HepG2 (cell line): Measurements from ENCODE around the gene UNKL. TPM values are rescaled to one million over a fixed set of nuclear protein-coding genes. Genes with fewer than 3 reads are reported as not detected.

Experiments
- ATF7-NPFF ChIP-seq: sonication (generic); formaldehyde crosslinking; IDR thresholded peaks from 2 replicates; pipeline ENCODE4 v1.8.1; 2023; ENCODE audit warnings: mild to moderate bottlenecking, low read depth, missing genetic modification reagents, moderate library complexity
- NFYB ChIP-seq: sonication (generic); formaldehyde crosslinking; IDR thresholded peaks from 2 replicates; pipeline ENCODE4 v1.4.0; 2020; ENCODE audit warnings: missing genetic modification reagents
- RBAK ChIP-seq: sonication (generic); formaldehyde crosslinking; IDR thresholded peaks from 2 replicates; pipeline ENCODE4 v1.5.1; 2020; ENCODE audit warnings: mild to moderate bottlenecking, missing genetic modification reagents
- RBM39 ChIP-seq: fragments of 200-400 bp; formaldehyde crosslinking; IDR thresholded peaks from one replicate; pipeline ENCODE4 v1.6.1; 2018; ENCODE audit warnings: antibody characterized with exemption, mild to moderate bottlenecking, low read depth, low read length; ENCODE audit not compliant: poor library complexity, severe bottlenecking
- polyA plus RNA-seq, 8 experiments: library from polyadenylated mRNA; depleted of rRNA in 3 of 8; stranded (reverse) in 7 of 8; unstranded in 1 of 8; fragments of >200 nt; fragmentation: Illumina TruSeq in 4 of 8; extraction: Trizol in 4 of 8; gene quantifications; 2 replicates each; pipeline versions ENCODE4 v1.2.1 to v1.2.3, GENCODE V29; 2011 to 2016; ENCODE audit warnings: low read depth in 4 of 8, missing spikeins in 1 of 8, mixed read lengths in 1 of 8; ENCODE audit not compliant: insufficient read depth in 1 of 8
- total RNA-seq, 5 experiments: library from RNA; depleted of rRNA; stranded (reverse); fragments of >200 nt; fragmentation: Illumina TruSeq; extraction: Trizol; gene quantifications; 2 replicates each; pipeline ENCODE4 v1.2.3, GENCODE V29; 2016; ENCODE audit warnings: low read depth in 1 of 5
- TF ChIP-seq, protein P1 (sequence below), 2 experiments: fragments of 450-650 bp in 1 of 2; sonication (generic) in 1 of 2; formaldehyde crosslinking in 1 of 2; IDR thresholded peaks; 2 replicates each; pipeline versions ENCODE4 v1.6.1 to v1.8.0; 2016 to 2022; ENCODE audit warnings: antibody characterized with exemption in 1 of 2, mild to moderate bottlenecking in 1 of 2, missing genetic modification reagents in 1 of 2
- TF ChIP-seq, protein P2 (sequence below): sonication (generic); formaldehyde crosslinking; IDR thresholded peaks from 2 replicates; pipeline ENCODE4 v1.8.1; 2022; ENCODE audit warnings: low read depth, mild to moderate bottlenecking, missing genetic modification reagents
- TF ChIP-seq, protein P3 (sequence below): sonication (generic); formaldehyde crosslinking; conservative IDR thresholded peaks from 2 replicates; pipeline ENCODE4 v1.4.0; 2020; ENCODE audit warnings: missing genetic modification reagents

UNKL gene
- total and polyA plus RNA-seq, 2 of the 13 experiments (the other 11 are each of a cell fraction or from before 2014, with no cell fraction given) = 10.4 to 17.6 TPM

DNA sequence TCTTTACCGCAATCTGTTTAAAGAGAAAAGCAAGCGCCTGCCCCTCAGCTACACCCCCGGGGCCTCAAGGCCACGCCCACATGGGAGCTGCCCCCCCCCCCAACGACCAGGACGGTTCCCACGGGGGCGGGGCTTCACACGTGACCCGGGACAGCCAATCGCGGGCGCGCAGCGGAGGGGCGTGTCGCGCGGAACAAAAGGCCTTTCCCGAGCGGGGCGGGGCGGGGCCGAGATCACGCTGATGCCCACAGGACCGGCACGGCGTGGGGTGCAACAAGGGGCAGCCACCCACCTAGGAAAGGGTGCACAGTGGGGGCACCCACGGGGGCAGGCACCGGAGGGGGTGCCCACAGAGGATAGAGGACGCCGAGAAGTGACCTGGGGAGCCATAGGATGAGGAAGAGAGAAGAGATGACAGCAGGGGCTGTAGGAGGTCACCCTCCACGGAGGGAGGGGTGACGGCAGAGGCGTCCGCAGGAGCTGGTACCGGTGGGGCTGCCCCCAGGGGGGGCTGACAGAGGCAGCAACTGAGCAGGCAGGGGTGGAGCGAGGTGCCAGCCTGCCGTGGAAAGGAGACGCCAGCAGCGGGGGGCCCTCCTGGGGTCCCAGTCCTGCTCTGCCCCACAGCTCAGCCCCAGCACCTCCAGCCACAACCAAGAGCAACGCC is 6.2 kb downstream of the UNKL start (continued):
- TF ChIP-seq, protein P1, sequence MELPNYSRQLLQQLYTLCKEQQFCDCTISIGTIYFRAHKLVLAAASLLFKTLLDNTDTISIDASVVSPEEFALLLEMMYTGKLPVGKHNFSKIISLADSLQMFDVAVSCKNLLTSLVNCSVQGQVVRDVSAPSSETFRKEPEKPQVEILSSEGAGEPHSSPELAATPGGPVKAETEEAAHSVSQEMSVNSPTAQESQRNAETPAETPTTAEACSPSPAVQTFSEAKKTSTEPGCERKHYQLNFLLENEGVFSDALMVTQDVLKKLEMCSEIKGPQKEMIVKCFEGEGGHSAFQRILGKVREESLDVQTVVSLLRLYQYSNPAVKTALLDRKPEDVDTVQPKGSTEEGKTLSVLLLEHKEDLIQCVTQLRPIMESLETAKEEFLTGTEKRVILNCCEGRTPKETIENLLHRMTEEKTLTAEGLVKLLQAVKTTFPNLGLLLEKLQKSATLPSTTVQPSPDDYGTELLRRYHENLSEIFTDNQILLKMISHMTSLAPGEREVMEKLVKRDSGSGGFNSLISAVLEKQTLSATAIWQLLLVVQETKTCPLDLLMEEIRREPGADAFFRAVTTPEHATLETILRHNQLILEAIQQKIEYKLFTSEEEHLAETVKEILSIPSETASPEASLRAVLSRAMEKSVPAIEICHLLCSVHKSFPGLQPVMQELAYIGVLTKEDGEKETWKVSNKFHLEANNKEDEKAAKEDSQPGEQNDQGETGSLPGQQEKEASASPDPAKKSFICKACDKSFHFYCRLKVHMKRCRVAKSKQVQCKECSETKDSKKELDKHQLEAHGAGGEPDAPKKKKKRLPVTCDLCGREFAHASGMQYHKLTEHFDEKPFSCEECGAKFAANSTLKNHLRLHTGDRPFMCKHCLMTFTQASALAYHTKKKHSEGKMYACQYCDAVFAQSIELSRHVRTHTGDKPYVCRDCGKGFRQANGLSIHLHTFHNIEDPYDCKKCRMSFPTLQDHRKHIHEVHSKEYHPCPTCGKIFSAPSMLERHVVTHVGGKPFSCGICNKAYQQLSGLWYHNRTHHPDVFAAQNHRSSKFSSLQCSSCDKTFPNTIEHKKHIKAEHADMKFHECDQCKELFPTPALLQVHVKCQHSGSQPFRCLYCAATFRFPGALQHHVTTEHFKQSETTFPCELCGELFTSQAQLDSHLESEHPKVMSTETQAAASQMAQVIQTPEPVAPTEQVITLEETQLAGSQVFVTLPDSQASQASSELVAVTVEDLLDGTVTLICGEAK (IDR thresholded peaks at IDR 0.05) = no peak
- TF ChIP-seq, protein P1 (CRISPR knock-in tag; IDR thresholded peaks at IDR 0.05) = no peak
- no peak for TF ChIP-seq RBAK
- TF ChIP-seq NFYB (CRISPR knock-in tag) = peak; percentile 84
- TF ChIP-seq, protein P2, sequence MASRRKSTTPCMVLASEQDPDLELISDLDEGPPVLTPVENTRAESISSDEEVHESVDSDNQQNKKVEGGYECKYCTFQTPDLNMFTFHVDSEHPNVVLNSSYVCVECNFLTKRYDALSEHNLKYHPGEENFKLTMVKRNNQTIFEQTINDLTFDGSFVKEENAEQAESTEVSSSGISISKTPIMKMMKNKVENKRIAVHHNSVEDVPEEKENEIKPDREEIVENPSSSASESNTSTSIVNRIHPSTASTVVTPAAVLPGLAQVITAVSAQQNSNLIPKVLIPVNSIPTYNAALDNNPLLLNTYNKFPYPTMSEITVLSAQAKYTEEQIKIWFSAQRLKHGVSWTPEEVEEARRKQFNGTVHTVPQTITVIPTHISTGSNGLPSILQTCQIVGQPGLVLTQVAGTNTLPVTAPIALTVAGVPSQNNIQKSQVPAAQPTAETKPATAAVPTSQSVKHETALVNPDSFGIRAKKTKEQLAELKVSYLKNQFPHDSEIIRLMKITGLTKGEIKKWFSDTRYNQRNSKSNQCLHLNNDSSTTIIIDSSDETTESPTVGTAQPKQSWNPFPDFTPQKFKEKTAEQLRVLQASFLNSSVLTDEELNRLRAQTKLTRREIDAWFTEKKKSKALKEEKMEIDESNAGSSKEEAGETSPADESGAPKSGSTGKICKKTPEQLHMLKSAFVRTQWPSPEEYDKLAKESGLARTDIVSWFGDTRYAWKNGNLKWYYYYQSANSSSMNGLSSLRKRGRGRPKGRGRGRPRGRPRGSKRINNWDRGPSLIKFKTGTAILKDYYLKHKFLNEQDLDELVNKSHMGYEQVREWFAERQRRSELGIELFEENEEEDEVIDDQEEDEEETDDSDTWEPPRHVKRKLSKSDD (CRISPR knock-in tag) = 0 out of 2 replicates have a peak, but pooled peaks have one; percentile 8
- peak; percentile 33 for TF ChIP-seq RBM39
- no peak for TF ChIP-seq ATF7-NPFF (CRISPR knock-in tag)
- TF ChIP-seq, protein P3, sequence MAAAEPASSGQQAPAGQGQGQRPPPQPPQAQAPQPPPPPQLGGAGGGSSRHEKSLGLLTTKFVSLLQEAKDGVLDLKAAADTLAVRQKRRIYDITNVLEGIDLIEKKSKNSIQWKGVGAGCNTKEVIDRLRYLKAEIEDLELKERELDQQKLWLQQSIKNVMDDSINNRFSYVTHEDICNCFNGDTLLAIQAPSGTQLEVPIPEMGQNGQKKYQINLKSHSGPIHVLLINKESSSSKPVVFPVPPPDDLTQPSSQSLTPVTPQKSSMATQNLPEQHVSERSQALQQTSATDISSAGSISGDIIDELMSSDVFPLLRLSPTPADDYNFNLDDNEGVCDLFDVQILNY (CRISPR knock-in tag) = no peak
